ENCODE results near the gene PSMD2. TPM values are rescaled to one million over a fixed set of nuclear protein-coding genes. Genes with fewer than 3 reads are reported as not detected.
A peak's percentile ranks its signal among the peaks of the same experiment; 100 is the strongest.

The PSMD2 gene
- total RNA-seq, 1 donor from 2014 or later, result 232 TPM

DNA sequence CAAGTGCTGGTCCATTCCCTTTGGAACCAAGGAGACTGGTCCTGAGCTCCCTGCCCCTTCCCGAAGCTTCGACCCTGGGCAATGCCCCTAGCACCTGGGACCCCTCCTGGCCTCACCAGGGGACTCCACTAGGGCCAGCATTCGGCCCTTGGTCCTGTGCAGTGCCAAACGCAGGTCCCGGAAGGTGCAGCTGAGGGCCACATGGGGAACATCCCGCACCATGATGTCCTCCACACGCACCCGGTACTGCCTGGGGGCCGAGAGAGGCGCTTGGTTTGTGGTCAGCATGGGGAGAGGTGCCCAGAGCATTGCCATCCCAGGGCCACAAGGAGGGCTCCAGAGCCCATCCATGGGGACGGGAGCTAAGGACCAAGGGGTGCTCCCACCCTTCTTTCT is 54.5 kb downstream of the PSMD2 start:
- Mint-ChIP-seq H3K4me1 (peaks cover 8% of the 10 kb centered on the region), H3K36me3 (peaks cover 8% of the 10 kb centered on the region), H3K9me3 (no peaks in the 10 kb centered on the region), H3K27me3 (ENCODE audit: low read depth) (no peaks in the 10 kb centered on the region), H3K4me3 (no peak overlapping the region), H3K27ac (no peak overlapping the region)
- TF ChIP-seq CTCF (IDR thresholded peaks at IDR 0.05; ENCODE audit: unreplicated experiment), result no peak
- no peak for DNase-seq (ENCODE audit: low spot score in 2 of 2, unreplicated experiment in 2 of 2)

DNA sequence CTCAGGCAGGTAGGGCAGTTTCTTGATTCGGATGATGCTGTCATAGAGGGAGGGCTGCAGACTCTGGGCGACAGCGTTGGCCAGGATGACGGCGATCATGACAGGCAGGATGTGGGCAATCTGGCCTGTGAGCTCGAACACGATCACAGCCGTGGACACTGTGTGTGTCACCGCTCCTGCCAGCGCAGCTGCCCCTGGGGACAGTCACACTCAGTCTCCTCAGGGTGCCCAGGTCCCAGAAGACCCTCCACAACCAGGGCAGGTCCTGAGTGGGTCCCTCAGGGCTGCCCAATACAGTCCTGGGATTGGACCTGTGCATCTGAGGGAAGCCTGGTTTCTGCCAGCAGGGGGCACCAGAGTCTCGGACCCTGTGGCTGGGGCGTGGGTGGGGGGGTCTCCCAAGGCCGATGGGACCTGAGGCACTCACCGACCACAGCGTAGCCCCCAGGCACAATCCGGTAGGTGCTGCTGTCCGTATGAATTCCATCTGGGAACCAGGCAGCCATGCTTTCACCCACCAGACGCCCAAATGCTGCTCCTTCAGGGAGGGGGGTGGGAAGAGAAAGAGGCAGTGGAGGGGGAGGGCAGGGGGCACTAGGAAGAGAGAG is 55.2 kb downstream of the PSMD2 start:
- no peak overlapping the region for H3K4me3 Mint-ChIP-seq
- peaks cover 8% of the 10 kb centered on the region for H3K36me3 Mint-ChIP-seq
- peaks cover 8% of the 10 kb centered on the region for H3K4me1 Mint-ChIP-seq
- peak; percentile 70 for TF ChIP-seq CTCF (IDR thresholded peaks at IDR 0.05; ENCODE audit: unreplicated experiment)
- DNase-seq (ENCODE audit: low spot score in 2 of 2, unreplicated experiment in 2 of 2), result peak in 1 of 2 experiments; percentile 65
- no peaks in the 10 kb centered on the region for H3K27me3 Mint-ChIP-seq (ENCODE audit: low read depth)
- H3K9me3 Mint-ChIP-seq, result no peaks in the 10 kb centered on the region
- no peak overlapping the region for H3K27ac Mint-ChIP-seq

GRCh38 chr3:184354754-184355153 is 55.7 kb downstream of the PSMD2 start:
- Mint-ChIP-seq H3K36me3 (peaks cover 8% of the 10 kb centered on the region), H3K4me3 (no peak overlapping the region), H3K9me3 (no peaks in the 10 kb centered on the region), H3K27me3 (ENCODE audit: low read depth) (no peaks in the 10 kb centered on the region), H3K4me1 (peaks cover 8% of the 10 kb centered on the region), H3K27ac (no peak overlapping the region)
- no peak for DNase-seq (ENCODE audit: low spot score in 2 of 2, unreplicated experiment in 2 of 2)
- TF ChIP-seq CTCF (IDR thresholded peaks at IDR 0.05; ENCODE audit: unreplicated experiment), result no peak

GRCh38 chr3:184355261-184356040 is 56.4 kb downstream of the PSMD2 start:
- no peak overlapping the region for H3K4me3 Mint-ChIP-seq

More at GRCh38 chr3:184355261-184356040, 56.4 kb downstream of the PSMD2 start:
- H3K27me3 Mint-ChIP-seq (ENCODE audit: low read depth), result no peaks in the 10 kb centered on the region
- TF ChIP-seq CTCF (IDR thresholded peaks at IDR 0.05; ENCODE audit: unreplicated experiment), result no peak
- no peak overlapping the region for H3K27ac Mint-ChIP-seq
- H3K36me3 Mint-ChIP-seq, result peaks cover 8% of the 10 kb centered on the region
- peaks cover 14% of the 10 kb centered on the region for H3K4me1 Mint-ChIP-seq
- H3K9me3 Mint-ChIP-seq, result no peaks in the 10 kb centered on the region
- no peak for DNase-seq (ENCODE audit: low spot score in 2 of 2, unreplicated experiment in 2 of 2)

Measured in mesothelial cell of epicardium (in vitro differentiated cells).